ENCODE data around the gene PPP2R2C. TPM values are rescaled to one million over a fixed set of nuclear protein-coding genes. Genes with fewer than 3 reads are reported as not detected.

Gene PPP2R2C
- total and polyA plus RNA-seq, 2 experiments from 2014 or later = not detected

DNA sequence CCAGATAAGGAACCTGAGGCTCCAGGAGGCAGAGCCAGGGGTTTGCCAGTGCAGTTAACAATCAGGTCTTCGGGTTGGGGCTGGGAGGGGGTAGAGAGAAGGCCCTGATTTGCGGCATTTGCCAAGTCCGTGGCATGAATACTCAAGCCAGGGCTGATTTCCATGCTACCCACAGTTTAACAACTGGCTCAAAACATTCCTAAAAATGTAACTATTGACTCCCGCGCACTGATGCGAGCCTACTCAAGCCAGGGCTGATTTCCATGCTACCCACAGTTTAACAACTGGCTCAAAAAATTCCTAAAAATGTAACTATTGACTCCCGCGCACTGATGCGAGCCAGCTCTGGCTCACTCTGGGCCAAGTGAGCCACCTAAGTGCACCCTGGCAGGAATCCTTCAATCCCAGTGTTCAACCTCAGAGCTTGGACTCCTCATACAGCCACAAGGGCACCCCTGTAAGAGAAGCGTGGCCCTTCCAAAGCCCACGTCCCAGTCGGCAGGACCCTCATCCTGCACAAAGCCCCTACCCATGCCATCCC lies 75.6 kb downstream of the PPP2R2C start:
- no peak overlapping the region for H2AFZ ChIP-seq
- no peaks in the 10 kb centered on the region for H3K79me2 ChIP-seq (ENCODE audit: insufficient read depth)
- no peaks in the 10 kb centered on the region for H3F3A ChIP-seq (ENCODE audit: insufficient read depth)
- H3K36me3 ChIP-seq (ENCODE audit: low read depth) = no peaks in the 10 kb centered on the region
- H3K27me3 ChIP-seq (replicated peaks; ENCODE audit: insufficient read depth) = peaks cover 6% of the 10 kb centered on the region
- WGBS, 2 experiments (ENCODE audit: low coverage in 1 of 2, low lambda C conversion rate in 2 of 2, missing lambda C conversion rate in 2 of 2) = 43 to 51% methylated on average over 12 of the region's 12 CpGs
- in situ Hi-C loops (cut with MboI) = no loop called here
- H4K20me1 ChIP-seq (ENCODE audit: insufficient read depth) = no peaks in the 10 kb centered on the region
- no peak for TF ChIP-seq EZH2 (IDR thresholded peaks at IDR 0.05; ENCODE audit: insufficient read depth, poor library complexity, severe bottlenecking)
- no peak for TF ChIP-seq EZH2phosphoT487 (IDR thresholded peaks at IDR 0.05; ENCODE audit: insufficient read depth, low read depth)
- no peaks in the 10 kb centered on the region for H3K4me1 ChIP-seq (ENCODE audit: insufficient read depth)
- H3K4me3 ChIP-seq = no peak overlapping the region
- DNase-seq = no peak
- no peak overlapping the region for H3K4me2 ChIP-seq (ENCODE audit: unreplicated experiment)
- no peak overlapping the region for H3K27ac ChIP-seq
- H3K9me3 ChIP-seq (ENCODE audit: low read depth) = no peaks in the 10 kb centered on the region
- no peaks in the 10 kb centered on the region for H3K9me2 ChIP-seq (ENCODE audit: insufficient read depth)
- H3K9ac ChIP-seq = no peak overlapping the region

DNA sequence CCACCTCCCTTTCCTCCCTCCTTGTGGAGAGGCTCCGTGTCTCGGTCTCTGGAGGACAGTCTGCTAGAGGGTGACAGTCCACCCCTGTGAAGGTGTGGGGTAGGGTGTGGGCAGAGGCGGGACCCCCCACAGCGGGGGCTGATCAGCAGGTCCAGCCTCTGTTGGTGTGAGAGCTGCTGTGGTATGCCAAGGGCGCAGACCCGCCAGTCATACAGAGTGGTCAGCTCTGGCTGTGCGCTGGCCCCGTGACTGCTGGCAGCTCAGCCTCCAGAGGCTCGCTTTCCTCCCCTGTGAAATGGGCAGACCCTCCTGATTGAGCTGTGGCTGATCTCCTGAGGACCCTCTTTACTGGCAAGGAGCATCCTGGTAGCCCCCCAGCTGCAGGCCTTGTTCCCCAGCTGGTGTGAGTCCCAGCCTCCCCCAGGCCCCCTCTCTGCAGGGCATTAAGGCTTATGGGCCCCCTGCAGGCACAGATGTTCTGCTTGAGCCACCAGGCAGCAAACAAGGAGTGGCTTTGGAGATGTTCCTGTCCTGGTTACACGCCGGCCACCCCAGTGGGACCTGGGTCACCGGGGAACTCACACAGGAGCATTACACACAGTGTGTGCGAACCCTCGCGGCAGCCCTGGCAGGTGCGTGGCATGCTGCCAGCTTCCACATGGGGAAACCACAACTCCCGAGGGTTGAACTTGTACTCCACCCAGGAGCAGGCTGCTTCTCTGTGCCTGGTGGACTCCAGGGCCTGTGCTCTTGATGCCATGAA lies 76.8 kb downstream of the PPP2R2C start:
- H3K9ac ChIP-seq = no peak overlapping the region
- no peaks in the 10 kb centered on the region for H3K79me2 ChIP-seq (ENCODE audit: insufficient read depth)
- no peak overlapping the region for H3K27ac ChIP-seq
- H3K36me3 ChIP-seq (ENCODE audit: low read depth) = no peaks in the 10 kb centered on the region
- H4K20me1 ChIP-seq (ENCODE audit: insufficient read depth) = no peaks in the 10 kb centered on the region
- no peaks in the 10 kb centered on the region for H3K9me3 ChIP-seq (ENCODE audit: low read depth)
- no peak overlapping the region for H3K4me2 ChIP-seq (ENCODE audit: unreplicated experiment)
- H3F3A ChIP-seq (ENCODE audit: insufficient read depth) = no peaks in the 10 kb centered on the region
- DNase-seq = no peak
- 41 to 48% methylated on average over 17 of the region's 17 CpGs for WGBS, 2 experiments (ENCODE audit: low coverage in 1 of 2, low lambda C conversion rate in 2 of 2, missing lambda C conversion rate in 2 of 2)
- TF ChIP-seq EZH2phosphoT487 (IDR thresholded peaks at IDR 0.05; ENCODE audit: insufficient read depth, low read depth) = no peak
- no peak for TF ChIP-seq EZH2 (IDR thresholded peaks at IDR 0.05; ENCODE audit: insufficient read depth, poor library complexity, severe bottlenecking)
- no peak overlapping the region for H2AFZ ChIP-seq
- no peaks in the 10 kb centered on the region for H3K4me1 ChIP-seq (ENCODE audit: insufficient read depth)
- in situ Hi-C loops (cut with MboI) = no loop called here
- H3K4me3 ChIP-seq = no peak overlapping the region
- peaks cover 6% of the 10 kb centered on the region for H3K27me3 ChIP-seq (replicated peaks; ENCODE audit: insufficient read depth)
- no peaks in the 10 kb centered on the region for H3K9me2 ChIP-seq (ENCODE audit: insufficient read depth)

DNA sequence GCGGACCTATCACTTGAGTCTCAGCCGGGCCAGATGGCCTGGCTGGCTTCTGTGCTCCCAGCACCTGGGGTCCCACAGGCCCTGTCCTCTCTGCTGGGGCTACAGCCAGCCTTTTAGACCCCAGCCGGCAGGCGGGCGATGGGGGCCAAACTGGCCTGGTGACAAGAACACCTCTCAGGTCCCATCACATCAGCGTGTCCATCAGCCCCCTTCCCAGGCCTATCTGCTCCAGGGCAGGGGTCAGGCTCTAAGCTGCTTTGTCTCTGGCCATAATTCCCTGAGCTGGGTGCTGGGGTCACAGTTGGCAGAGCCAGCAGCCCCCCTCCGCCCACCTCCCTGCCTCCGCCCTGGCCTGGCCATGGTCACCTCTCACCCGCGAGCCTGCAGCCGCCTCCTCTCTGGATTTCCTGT lies 77.7 kb downstream of the PPP2R2C start:
- Histone ChIP-seq H3K27me3 (replicated peaks; ENCODE audit: insufficient read depth) (peaks cover 13% of the 10 kb centered on the region), H3K9me3 (ENCODE audit: low read depth) (no peaks in the 10 kb centered on the region), H3K4me1 (ENCODE audit: insufficient read depth) (no peaks in the 10 kb centered on the region), H3K9me2 (ENCODE audit: insufficient read depth) (no peaks in the 10 kb centered on the region), H4K20me1 (ENCODE audit: insufficient read depth) (no peaks in the 10 kb centered on the region), H3F3A (ENCODE audit: insufficient read depth) (no peaks in the 10 kb centered on the region), H3K4me3 (no peak overlapping the region), H3K36me3 (ENCODE audit: low read depth) (no peaks in the 10 kb centered on the region), H3K27ac (no peak overlapping the region), H3K4me2 (ENCODE audit: unreplicated experiment) (no peak overlapping the region), H2AFZ (no peak overlapping the region), H3K79me2 (ENCODE audit: insufficient read depth) (no peaks in the 10 kb centered on the region), H3K9ac (no peak overlapping the region)
- DNase-seq = no peak
- in situ Hi-C loops (cut with MboI) = no loop called here
- WGBS, 2 experiments (ENCODE audit: low coverage in 1 of 2, low lambda C conversion rate in 2 of 2, missing lambda C conversion rate in 2 of 2) = 73 to 74% methylated on average over 11 of the region's 11 CpGs
- TF ChIP-seq EZH2 (IDR thresholded peaks at IDR 0.05; ENCODE audit: insufficient read depth, poor library complexity, severe bottlenecking) (no peak), EZH2phosphoT487 (IDR thresholded peaks at IDR 0.05; ENCODE audit: insufficient read depth, low read depth) (no peak)

DNA sequence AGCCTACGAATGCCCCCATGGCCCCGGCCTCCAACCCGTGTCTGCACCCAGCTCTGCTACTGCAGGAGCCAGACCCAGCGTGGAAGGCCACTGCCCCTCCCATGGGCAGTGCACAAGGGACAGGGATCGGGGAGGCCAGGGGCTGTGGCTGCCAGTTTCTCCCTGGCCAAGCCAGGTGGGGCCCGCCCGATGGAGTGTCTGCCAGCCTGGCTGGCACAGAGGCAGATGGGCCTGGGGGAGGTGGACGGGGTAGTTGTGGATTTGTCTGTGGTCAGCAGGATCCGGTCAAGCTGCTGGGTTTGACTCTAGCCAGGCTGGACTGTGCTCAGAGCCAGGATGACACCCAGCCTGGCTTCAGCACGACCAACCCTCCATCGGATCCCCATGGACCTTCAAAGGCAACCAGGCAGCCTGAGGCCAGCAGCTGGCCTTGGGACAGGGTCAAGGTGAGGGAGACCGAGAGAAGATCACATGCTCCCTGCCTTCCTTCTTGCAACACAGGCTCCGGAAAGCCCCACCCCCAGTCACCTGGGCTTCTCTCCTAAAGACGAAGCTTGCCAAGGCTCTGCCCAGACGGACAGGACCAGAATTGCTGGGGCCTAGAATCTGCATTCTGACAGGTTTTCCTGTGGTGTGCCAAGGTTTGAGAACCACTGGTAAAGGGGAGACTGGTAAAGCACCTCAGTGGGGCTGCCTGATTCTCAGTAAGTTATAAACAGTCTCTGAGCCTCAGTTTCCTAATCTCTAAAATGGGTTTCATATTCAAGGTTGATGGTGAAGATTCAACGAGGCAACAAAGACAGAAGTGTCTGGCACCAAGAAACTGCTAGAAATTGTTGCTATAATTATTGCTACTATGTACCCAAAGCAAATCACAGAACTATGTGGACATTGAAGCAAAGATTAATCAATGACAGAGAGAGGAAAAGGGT lies 78.6 kb downstream of the PPP2R2C start:
- no peaks in the 10 kb centered on the region for H3K79me2 ChIP-seq (ENCODE audit: insufficient read depth)
- in situ Hi-C loops (cut with MboI) = no loop called here

More for the DNA sequence above, 78.6 kb downstream of the PPP2R2C start:
- H3K9me2 ChIP-seq (ENCODE audit: insufficient read depth) = no peaks in the 10 kb centered on the region
- H3K27me3 ChIP-seq (replicated peaks; ENCODE audit: insufficient read depth) = peaks cover 8% of the 10 kb centered on the region
- no peak overlapping the region for H3K27ac ChIP-seq
- no peaks in the 10 kb centered on the region for H4K20me1 ChIP-seq (ENCODE audit: insufficient read depth)
- 40 to 42% methylated on average over 16 of the region's 16 CpGs for WGBS, 2 experiments (ENCODE audit: low coverage in 1 of 2, low lambda C conversion rate in 2 of 2, missing lambda C conversion rate in 2 of 2)
- no peaks in the 10 kb centered on the region for H3K4me1 ChIP-seq (ENCODE audit: insufficient read depth)
- TF ChIP-seq EZH2 (IDR thresholded peaks at IDR 0.05; ENCODE audit: insufficient read depth, poor library complexity, severe bottlenecking) = no peak
- H3K36me3 ChIP-seq (ENCODE audit: low read depth) = no peaks in the 10 kb centered on the region
- H3K9ac ChIP-seq = no peak overlapping the region
- no peaks in the 10 kb centered on the region for H3K9me3 ChIP-seq (ENCODE audit: low read depth)
- H2AFZ ChIP-seq = no peak overlapping the region
- H3F3A ChIP-seq (ENCODE audit: insufficient read depth) = no peaks in the 10 kb centered on the region
- DNase-seq = no peak
- H3K4me3 ChIP-seq = no peak overlapping the region
- H3K4me2 ChIP-seq (ENCODE audit: unreplicated experiment) = no peak overlapping the region
